B cell (primary cell): ENCODE results near the gene ISCU.

Source experiments
- EZH2 ChIP-seq: IDR thresholded peaks from 2 replicates; pipeline ENCODE4 v1.6.1; 2012; ENCODE audit warnings: borderline replicate concordance, low read depth, mild to moderate bottlenecking, moderate library complexity, low read length; ENCODE audit not compliant: insufficient read depth, poor library complexity, severe bottlenecking
- TF ChIP-seq, protein P1 (sequence below): fragments of 200-600 bp; IDR thresholded peaks from one replicate; pipeline ENCODE4 v1.8.0; 2022; ENCODE audit warnings: antibody characterized with exemption, mild to moderate bottlenecking

DNA sequence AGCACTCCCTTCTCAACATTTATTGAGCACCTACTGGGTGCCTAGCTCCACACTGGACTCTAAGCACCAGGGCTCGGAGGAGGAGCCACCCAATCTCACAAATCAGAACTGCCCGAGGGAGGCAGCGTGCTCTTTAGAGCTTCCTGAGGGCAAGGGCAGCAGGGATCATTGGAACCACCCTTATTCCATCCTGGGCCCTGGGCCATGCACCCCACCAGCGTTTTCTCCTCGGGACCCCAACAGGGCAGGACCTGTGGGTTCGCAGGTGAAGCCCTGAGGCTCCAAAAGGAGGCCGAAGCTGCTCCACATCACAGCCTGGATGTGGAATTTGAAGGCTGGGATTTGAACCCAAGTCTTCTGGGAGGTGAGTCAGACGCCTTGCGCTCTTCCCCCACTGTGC, 20.1 kb downstream of the ISCU start:
- TF ChIP-seq, protein P1, sequence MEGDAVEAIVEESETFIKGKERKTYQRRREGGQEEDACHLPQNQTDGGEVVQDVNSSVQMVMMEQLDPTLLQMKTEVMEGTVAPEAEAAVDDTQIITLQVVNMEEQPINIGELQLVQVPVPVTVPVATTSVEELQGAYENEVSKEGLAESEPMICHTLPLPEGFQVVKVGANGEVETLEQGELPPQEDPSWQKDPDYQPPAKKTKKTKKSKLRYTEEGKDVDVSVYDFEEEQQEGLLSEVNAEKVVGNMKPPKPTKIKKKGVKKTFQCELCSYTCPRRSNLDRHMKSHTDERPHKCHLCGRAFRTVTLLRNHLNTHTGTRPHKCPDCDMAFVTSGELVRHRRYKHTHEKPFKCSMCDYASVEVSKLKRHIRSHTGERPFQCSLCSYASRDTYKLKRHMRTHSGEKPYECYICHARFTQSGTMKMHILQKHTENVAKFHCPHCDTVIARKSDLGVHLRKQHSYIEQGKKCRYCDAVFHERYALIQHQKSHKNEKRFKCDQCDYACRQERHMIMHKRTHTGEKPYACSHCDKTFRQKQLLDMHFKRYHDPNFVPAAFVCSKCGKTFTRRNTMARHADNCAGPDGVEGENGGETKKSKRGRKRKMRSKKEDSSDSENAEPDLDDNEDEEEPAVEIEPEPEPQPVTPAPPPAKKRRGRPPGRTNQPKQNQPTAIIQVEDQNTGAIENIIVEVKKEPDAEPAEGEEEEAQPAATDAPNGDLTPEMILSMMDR: no peak
- TF ChIP-seq EZH2: no peak
